Measurements from ENCODE around the gene LLGL1. TPM values are rescaled to one million over a fixed set of nuclear protein-coding genes. Genes with fewer than 3 reads are reported as not detected.

The LLGL1 gene
- total RNA-seq, 1 experiment from 2014 or later, result 65.0 TPM

GRCh38 chr17:18206962-18207361 lies 18.5 kb upstream of the LLGL1 start:
- Histone ChIP-seq H2BK20ac (ENCODE audit: low read depth, low read length, poor library complexity, severe bottlenecking) (no peak overlapping the region), H2AFZ (ENCODE audit: low read length) (no peak overlapping the region), H3K79me1 (ENCODE audit: insufficient read depth, low read depth, low read length, poor library complexity, severe bottlenecking) (peaks cover 3% of the 10 kb centered on the region), H3K23me2 (ENCODE audit: insufficient read length, low read depth, low read length, poor library complexity, severe bottlenecking) (no peaks in the 10 kb centered on the region), H2BK12ac (ENCODE audit: insufficient read length, low read depth, low read length) (no peak overlapping the region), H4K8ac (replicated peaks; ENCODE audit: insufficient read length, low read depth, low read length) (no peak overlapping the region), H2AK5ac (ENCODE audit: insufficient read length, low read length) (no peak overlapping the region), H2BK5ac (ENCODE audit: insufficient read length, low read length) (no peak overlapping the region), H3K27ac (ENCODE audit: insufficient read length, low read depth, low read length) (no peak overlapping the region), H3K4me1 (ENCODE audit: insufficient read depth, low read length) (no peaks in the 10 kb centered on the region), H2BK120ac (ENCODE audit: low read depth, low read length, poor library complexity, severe bottlenecking) (no peak overlapping the region), H4K20me1 (ENCODE audit: control insufficient read depth, insufficient read depth, insufficient read length) (no peaks in the 10 kb centered on the region), H3T11ph (ENCODE audit: low read length) (no peak overlapping the region), H4K5ac (ENCODE audit: insufficient read length, low read depth, low read length) (no peak overlapping the region), H3K9me3 (ENCODE audit: control insufficient read depth, low read depth, low read length) (no peaks in the 10 kb centered on the region), H2BK15ac (ENCODE audit: low read depth, low read length) (no peak overlapping the region), H3K23ac (ENCODE audit: insufficient read length, low read depth, low read length) (no peak overlapping the region), H3K79me2 (ENCODE audit: insufficient read depth, low read length) (no peaks in the 10 kb centered on the region; the same call in 1 of the 2 replicates), H3K4me2 (ENCODE audit: insufficient read depth, insufficient read length, low read length) (no peak overlapping the region), H3K4ac (ENCODE audit: low read depth, low read length) (no peak overlapping the region), H4K91ac (ENCODE audit: insufficient read length, low read depth, low read length) (no peak overlapping the region), H3K9ac (ENCODE audit: extremely low read depth, insufficient read length, low read length) (no peak overlapping the region), H3K18ac (ENCODE audit: insufficient read length, low read depth, low read length) (no peak overlapping the region), H3K56ac (ENCODE audit: insufficient read length, low read depth, low read length) (no peak overlapping the region), H3K14ac (ENCODE audit: insufficient read depth, low read length) (no peak overlapping the region), H3K27me3 (ENCODE audit: insufficient read depth, low read length) (no peaks in the 10 kb centered on the region)
- no peak for DNase-seq
- Mint-ChIP-seq H3K4me3 (no peak overlapping the region), H3K27ac (peak overlapping the region in 1 of 3 experiments; percentile 36; a peak in 1 of 7 replicates), H3K9me3 (no peaks in the 10 kb centered on the region), H3K27me3 (ENCODE audit: low read depth) (no peaks in the 10 kb centered on the region), H3K36me3 (ENCODE audit: insufficient read depth in 1 of 3, low read depth in 3 of 3) (peaks cover 25 to 62% (median 39%) of the 10 kb centered on the region in 3 experiments; a peak in 6 of 7 replicates), H3K4me1 (peaks cover 9 to 10% of the 10 kb centered on the region in 2 experiments)
- TF ChIP-seq CTCF (conservative IDR thresholded peaks at IDR 0.05), result no peak

Measured in H9 (cell line).